ENCODE data around the gene UNK.

Gene UNK

GRCh38 chr17:75843577-75844529 lies 59.2 kb downstream of the UNK start, which contains the start of gene UNC13D:
Gene UNC13D, minus strand, starts transcription at chr17:75844404. Its CDS starts 67 bp downstream, at chr17:75844337.
- intact Hi-C loops (cut with DNase I): loop anchor here (5.0 kb wide), 1 partner anchor 67 kb away; a partner anchor contains a TSS
- peak in 1 of 10 donors; percentile 80 for DNase-seq

DNA sequence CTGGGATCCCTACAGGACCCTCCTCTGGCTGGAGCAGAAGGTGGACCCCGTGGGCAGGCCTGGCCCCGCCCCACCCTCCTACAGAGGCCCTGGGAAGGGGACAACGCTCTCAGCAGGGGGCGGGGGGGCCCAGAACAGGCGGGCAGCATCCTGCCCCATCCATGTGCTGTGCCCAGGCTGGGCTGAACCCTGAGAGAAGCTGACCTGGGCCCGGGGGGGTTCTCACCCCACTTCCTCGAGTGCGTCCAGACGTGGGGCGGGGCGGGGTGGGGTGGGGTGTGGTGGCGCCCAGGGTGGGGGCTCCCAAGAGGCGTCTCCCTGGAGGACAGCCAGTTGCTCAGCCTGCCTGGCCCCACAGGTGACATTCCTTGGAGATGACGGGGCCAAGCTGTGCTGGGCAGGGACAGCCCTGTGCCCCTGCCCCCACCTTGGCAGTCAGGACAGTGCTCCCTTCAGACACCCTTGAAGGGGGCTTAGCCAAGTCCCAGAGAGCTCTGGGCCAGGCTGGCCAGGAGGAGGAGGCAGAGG lies 60.0 kb downstream of the UNK start:
- peak in 2 of 10 donors; percentile 78 to 87 for DNase-seq
- intact Hi-C loops (cut with DNase I): loop anchor here (5.0 kb wide), 1 partner anchor 67 kb away; a partner anchor contains a TSS

DNA sequence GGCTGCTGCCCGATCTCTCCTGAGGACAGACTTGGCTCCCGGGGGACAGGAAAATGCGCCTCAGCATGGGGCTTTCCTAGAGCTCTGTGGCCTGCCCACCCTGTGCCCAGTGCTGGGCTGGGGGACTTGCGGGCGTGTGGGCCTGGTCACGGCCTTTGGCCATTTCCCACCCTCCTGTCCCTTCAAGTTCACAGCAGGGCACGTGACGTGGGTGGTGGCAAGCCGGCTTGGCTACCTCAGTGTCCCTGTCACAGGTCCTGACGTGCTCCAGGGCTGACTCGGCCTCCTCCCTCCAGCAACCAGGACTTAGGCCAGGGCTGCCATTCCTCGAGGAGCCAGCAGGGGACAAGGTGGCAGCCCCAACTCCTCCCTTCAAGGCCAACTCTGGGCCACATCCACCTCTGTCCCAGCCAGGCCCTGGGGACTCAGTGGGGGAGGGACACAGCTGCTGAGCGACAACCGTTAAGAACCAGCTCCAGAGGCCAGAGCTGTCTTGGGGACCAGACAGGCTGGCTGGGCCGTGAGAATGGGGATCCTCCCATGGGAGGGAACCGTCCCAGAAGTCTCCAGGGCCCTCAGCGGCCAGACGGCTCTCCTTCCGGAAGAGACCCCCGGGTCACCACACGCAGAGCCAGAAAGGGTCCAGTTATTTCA lies 60.6 kb downstream of the UNK start:
- intact Hi-C loops (cut with DNase I): no loop called here
- peak in 9 of 10 donors; percentile 43 to 94 (median 58) for DNase-seq

DNA sequence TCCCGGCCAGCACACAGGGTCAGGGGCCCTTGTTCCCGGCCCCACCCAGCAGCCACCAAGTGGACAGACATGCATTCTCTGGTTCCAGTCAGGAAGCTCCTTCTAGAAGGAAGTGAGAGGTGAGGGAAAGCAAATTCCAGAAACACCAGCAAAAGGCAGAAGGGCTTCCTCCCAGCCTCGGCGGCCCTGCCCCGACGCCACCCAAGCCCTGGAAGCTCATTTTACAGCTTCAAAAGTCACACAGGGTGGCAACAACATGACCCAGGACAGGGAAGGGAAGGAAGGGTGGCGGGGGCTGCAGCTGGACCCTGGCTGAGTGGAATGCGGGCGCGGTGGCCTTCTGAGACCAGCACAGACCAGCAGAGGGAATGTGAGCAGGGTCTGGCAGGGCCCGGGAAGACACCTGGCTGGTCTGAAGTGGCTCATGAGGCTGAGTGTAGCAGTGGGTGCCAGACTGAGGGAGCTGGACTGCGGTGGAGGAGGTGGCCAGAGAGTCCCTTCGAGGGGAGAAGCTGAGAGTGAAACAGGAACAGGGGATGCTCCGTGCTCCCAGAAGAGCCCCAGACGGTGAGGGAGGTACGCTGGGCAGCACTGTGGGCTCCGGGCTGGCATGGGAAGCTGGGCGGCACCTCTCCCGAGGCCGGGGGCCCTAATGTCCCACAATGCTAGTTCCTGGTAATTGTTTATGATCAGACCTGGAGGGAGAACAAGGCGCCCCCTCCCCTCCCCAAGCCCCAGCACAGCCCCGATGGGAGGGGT lies 61.5 kb downstream of the UNK start:
- DNase-seq: peak in 1 of 10 donors; percentile 85
- intact Hi-C loops (cut with DNase I): no loop called here

DNA sequence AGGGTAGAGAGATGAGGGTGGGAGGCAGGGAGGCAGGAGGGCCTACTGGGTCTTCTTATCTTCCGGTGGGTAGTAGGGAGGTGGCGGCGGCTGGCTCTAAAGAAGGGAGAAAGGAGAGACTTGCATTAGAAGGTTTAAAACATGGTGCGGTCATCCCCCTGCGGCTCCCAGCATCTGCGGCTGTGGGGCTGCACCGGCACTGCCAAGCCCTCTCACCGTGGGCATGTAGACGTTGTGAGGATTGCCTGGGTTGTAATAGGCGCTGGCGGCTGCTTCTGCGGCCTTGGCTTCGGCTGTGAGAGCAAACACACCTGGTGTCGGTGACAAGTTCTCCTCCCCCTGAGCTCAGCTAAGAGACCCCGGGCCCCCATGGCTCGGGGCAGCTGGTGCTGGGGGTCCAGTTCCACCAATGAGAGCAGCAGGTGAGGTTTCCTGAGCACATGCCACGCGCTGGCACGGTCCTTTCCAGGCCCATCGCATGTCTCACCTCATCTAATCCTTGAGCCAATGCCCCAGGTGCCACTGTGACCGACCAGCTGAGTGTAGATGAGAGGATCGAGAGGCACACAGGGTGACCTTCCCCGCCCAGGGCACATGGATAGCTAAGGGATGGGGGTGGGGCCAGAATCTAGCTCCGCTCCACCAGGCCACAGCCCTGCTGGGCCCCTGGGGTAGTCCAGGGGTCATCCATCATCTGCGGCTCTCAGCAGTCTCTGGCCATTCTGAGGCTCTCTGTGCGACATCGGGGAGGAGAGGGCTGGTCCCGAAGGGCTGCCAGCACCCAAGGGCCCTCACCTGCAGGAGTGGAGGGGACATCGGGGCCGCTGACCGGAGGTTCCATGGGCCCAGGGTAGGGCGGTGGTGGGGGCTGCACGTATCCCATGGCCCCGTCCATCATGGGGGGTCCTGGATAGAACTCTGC lies 62.3 kb downstream of the UNK start:
- intact Hi-C loops (cut with DNase I): no loop called here
- DNase-seq: peak in 1 of 10 donors; percentile 71

- intact Hi-C loops (cut with DNase I): no loop called here
- DNase-seq: peak in 1 of 10 donors; percentile 62
Observed at GRCh38 chr17:75847614-75848522, 63.3 kb downstream of the UNK start.

GRCh38 chr17:75848523-75849278 lies 64.1 kb downstream of the UNK start:
- peak; percentile 58 to 95 (median 70) for DNase-seq
- intact Hi-C loops (cut with DNase I): no loop called here

GRCh38 chr17:75849279-75849646 lies 64.7 kb downstream of the UNK start:
- intact Hi-C loops (cut with DNase I): no loop called here
- peak in 2 of 10 donors; percentile 48 to 81 for DNase-seq

DNA sequence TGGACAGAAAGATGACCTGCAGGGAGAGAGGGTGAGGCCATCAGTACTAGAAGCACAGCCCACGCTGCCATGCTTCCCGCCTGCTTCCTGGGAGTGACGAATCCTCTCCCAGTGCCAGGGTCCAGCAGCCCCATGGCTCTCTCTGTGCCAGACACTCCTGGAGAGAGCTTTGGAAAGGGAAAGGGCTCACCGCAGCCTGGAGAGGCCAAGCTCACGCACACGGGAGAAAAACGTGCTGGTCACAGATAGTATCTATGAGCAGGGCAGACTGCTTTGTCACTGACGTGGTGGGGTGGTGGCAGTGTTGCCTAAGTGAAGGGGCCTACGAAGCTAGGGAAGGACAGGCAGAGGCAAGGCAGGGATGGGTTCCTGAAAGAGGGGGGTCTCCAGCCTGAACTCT lies 65.1 kb downstream of the UNK start:
- intact Hi-C loops (cut with DNase I): loop anchor here (5.0 kb wide), 1 partner anchor 62 kb away; no protein-coding TSS in a partner anchor
- peak in 1 of 10 donors; percentile 83 for DNase-seq

DNA sequence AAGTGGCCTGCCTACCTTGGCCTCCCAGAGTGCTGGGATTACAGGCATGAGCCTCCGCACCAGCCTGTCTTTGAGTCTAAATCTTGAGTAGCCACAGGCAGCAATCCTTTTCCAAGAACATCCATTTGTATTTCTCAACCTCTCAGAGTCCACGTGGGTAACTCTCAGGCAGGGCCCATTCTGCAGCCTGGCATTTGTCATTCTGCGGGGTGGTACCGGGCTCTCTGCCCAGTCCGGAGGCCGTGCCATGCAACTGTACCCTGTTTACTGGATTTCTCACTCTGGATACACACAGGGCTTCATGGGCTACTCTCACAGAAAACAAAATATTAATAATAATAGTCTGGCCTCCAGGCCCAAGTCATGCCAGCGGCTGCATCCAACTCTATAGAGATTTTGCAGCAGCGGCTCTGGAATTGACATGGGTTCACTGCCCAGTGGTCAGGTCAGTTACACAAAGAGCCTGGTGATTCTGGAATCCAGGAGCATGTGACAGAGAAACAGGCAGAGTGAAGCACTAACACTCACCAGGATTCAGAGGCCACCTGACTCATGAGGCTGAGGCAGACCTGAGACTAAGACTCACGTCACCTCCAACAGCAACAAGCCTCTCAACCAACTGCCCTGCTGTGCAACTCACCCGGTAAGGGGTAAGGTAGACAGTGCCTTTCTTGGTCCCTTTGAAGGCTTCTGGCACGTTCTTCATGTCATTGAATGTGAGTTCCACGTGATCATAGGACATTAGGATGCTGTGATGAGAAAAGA lies 66.5 kb downstream of the UNK start:
- intact Hi-C loops (cut with DNase I): loop anchor here (5.0 kb wide), 1 partner anchor 64 kb away; no protein-coding TSS in a partner anchor
- DNase-seq: peak in 8 of 10 donors; percentile 48 to 92 (median 60)

- intact Hi-C loops (cut with DNase I): loop anchor here (5.0 kb wide), 1 partner anchor 64 kb away; no protein-coding TSS in a partner anchor
- DNase-seq: peak in 1 of 10 donors; percentile 88
Observed at GRCh38 chr17:75851693-75851991, 67.0 kb downstream of the UNK start.

DNA sequence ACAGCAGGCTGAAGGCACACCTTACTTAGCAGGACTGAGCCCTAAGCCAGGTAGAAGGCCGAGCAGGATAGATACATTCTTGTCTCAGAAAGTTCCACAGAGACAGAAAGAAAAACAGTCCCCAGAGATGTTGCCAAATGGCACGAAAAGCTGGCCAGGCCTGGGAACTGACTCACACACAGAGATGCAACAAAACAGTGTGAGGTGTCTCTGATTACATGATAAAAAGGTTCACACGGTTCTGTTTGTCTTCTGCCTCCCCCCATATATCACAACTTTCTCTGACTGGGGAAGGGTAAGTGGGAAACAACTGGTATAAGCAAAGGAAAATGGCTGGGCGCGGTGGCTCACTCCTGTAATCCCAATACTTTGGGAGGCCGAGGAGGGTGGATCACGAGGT lies 68.8 kb downstream of the UNK start:
- DNase-seq: no peak
- intact Hi-C loops (cut with DNase I): loop anchor here (5.0 kb wide), 1 partner anchor 66 kb away; no protein-coding TSS in a partner anchor

DNA sequence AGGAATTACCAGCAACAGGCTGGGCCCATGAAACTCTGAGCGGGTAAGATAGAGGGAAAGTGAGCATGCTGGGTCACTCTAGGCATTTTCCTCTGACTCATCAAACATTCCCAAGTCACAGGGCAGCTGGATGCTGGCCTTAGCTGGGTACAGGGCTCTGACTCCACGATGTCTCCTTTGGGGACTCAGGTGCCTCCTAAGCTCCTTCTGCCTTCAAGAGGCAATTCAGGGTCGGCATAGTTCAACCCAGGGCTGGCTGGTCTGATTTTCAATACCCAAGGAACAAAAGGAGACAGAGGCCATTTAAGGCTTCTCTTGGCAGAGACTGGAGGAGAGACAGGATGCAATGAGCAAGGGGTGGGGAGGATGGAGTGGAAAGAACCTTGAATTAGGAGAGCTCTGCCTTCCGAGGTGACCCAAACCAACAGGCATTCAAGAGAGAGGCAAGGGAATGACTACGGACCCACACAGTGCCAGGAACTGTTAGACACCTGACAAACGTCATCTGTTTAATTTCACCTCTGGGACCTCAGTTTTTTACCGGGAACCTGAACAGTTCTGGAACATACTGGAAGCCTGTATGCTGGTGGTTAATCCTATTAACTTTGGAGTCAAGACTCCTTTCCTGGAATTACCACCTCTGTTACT lies 69.6 kb downstream of the UNK start:
- intact Hi-C loops (cut with DNase I): loop anchor here (5.0 kb wide), 1 partner anchor 67 kb away; no protein-coding TSS in a partner anchor
- peak in 1 of 10 donors; percentile 64 for DNase-seq

DNA sequence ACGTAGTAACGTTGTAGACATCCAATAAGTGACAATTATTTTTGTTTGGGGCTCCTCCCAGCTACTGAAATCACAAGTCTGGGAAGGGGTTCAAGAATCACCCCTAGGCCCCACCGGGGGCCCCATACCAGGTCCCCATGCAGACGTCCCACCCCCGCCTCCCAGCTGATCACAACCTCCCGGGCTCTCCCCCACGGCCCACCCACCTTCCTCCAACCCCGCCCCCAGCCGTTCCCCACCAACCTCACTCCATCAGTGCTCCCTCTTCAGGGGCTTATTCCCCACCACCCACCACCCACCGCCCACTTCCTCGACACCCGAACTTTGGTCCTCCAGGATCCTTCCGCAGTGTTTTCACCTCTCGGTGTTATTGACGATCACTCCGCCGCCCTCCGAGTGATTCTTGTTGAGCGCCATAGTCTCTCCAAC lies 70.3 kb downstream of the UNK start:
- no peak for DNase-seq
- intact Hi-C loops (cut with DNase I): loop anchor here (5.0 kb wide), 2 partner anchors 42 to 68 kb away; partner anchors contain the start of gene TRIM65

DNA sequence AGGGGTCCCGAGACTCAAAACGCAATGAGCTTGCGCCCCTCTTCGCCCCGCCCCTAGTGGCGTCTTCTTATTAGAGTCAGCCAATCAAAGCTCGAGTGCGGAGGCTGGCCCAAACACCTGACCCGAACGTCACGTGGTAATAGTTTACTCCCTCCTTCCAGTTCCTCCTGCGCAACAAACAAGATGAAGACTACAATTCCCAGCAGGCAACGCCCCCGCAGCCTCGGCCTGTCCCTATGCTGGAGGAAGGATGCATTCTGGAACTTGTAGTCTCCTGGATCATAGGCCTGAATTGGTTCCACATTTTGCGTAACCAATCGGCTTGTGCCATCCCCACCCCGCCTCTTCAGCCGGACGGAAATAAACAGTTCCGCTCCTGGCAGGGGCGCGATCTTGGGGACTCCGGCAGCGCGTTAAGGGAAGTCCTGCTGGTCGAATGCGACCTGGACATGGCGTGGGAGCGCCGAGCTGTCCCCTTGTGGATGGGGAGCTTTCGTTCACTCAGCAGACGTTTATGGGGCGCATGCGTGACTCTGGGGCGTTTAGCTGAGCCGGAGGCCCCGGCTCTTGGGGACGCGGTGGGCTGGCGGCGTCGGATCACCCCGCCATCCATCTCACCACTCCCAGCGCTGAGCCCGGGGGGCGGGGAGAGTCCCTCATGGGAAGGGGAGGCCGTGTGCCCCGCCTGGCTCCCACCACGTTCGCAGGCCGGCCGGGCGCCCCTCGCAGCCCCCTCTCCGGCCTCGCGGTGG lies 70.9 kb downstream of the UNK start, which contains the start of gene WBP2:
TSS of gene WBP2 (minus strand) at position 26 of the 752 bp plus-strand sequence. CDS start 38 bp downstream, outside the sequence.
- DNase-seq: peak; percentile 96 to 100 (median 98)
- intact Hi-C loops (cut with DNase I): loop anchor here (5.0 kb wide), 1 partner anchor 42 kb away; the partner anchor contains the start of gene TRIM65
